Activated naive CD8-positive, alpha-beta T cell treated with anti-CD3 and anti-CD28 coated beads for 36 hours (primary cell): ENCODE data around the gene RAD51D. TPM values are rescaled to one million over a fixed set of nuclear protein-coding genes. Genes with fewer than 3 reads are reported as not detected.
A peak's percentile ranks its signal among the peaks of the same experiment; 100 is the strongest.

Experiments used
- DNase-seq: peaks from one replicate; pipeline ENCODE4 v3.0.0; 2021
- H3K27ac Mint-ChIP-seq: one replicate; pipeline ENCODE4 v1.8.0; 2022; ENCODE audit warnings: mild to moderate bottlenecking, moderate library complexity, mixed read lengths
- H3K27me3 Mint-ChIP-seq: one replicate; pipeline ENCODE4 v1.8.0; 2022; ENCODE audit warnings: mild to moderate bottlenecking, mixed read lengths
- H3K36me3 Mint-ChIP-seq: one replicate; pipeline ENCODE4 v1.8.0; 2021; ENCODE audit warnings: mild to moderate bottlenecking, mixed read lengths
- H3K4me1 Mint-ChIP-seq: one replicate; pipeline ENCODE4 v1.8.0; 2021; ENCODE audit warnings: mixed read lengths
- H3K4me3 Mint-ChIP-seq: one replicate; pipeline ENCODE4 v1.8.0; 2022; ENCODE audit warnings: mild to moderate bottlenecking, moderate library complexity, mixed read lengths
- H3K9me3 Mint-ChIP-seq: one replicate; pipeline ENCODE4 v1.8.0; 2022; ENCODE audit warnings: mixed read lengths
- total RNA-seq, 2 experiments: library from RNA; stranded (reverse); gene quantifications; one replicate each; pipeline ENCODE4 v1.2.3, GENCODE V29; 2021

Gene RAD51D
- total RNA-seq, 2 experiments from 2014 or later: 25.8 to 30.8 TPM

- Mint-ChIP-seq H3K27me3 (no peaks in the 10 kb centered on the region), H3K27ac (no peak overlapping the region), H3K36me3 (no peaks in the 10 kb centered on the region), H3K4me3 (no peak overlapping the region), H3K9me3 (no peaks in the 10 kb centered on the region), H3K4me1 (no peaks in the 10 kb centered on the region)
- no peak for DNase-seq
Observed at GRCh38 chr17:35149941-35150340, 30.3 kb upstream of the RAD51D start.

GRCh38 chr17:35148144-35148543 is 28.5 kb upstream of the RAD51D start:
- no peak for DNase-seq
- no peaks in the 10 kb centered on the region for H3K4me1 Mint-ChIP-seq
- no peaks in the 10 kb centered on the region for H3K27me3 Mint-ChIP-seq
- no peaks in the 10 kb centered on the region for H3K36me3 Mint-ChIP-seq
- H3K9me3 Mint-ChIP-seq: no peaks in the 10 kb centered on the region
- no peak overlapping the region for H3K27ac Mint-ChIP-seq
- H3K4me3 Mint-ChIP-seq: no peak overlapping the region

- H3K4me3 Mint-ChIP-seq: no peak within 1 kb of the TSS
- peaks cover 1% of the 10 kb centered on the region for H3K4me1 Mint-ChIP-seq
- DNase-seq: no peak
- H3K36me3 Mint-ChIP-seq: no peaks in the 10 kb centered on the region
- H3K9me3 Mint-ChIP-seq: no peaks in the 10 kb centered on the region
- peak within 1 kb of the TSS; percentile 17 for H3K27ac Mint-ChIP-seq
- H3K27me3 Mint-ChIP-seq: no peaks in the 10 kb centered on the region
Observed at GRCh38 chr17:35147375-35147905, 27.8 kb upstream of the RAD51D start, which contains the start of gene UNC45B. Gene UNC45B (plus strand): TSS chr17:35147817. CDS start chr17:35148264, 447 bp downstream.

- Mint-ChIP-seq H3K4me3 (no peak overlapping the region), H3K36me3 (peaks cover 2% of the 10 kb centered on the region), H3K4me1 (peaks cover 3% of the 10 kb centered on the region), H3K9me3 (no peaks in the 10 kb centered on the region), H3K27me3 (no peaks in the 10 kb centered on the region), H3K27ac (no peak overlapping the region)
- no peak for DNase-seq
Observed at GRCh38 chr17:35146214-35146833, 26.7 kb upstream of the RAD51D start.

- Mint-ChIP-seq H3K4me1 (peaks cover 11% of the 10 kb centered on the region), H3K27ac (no peak overlapping the region)
Observed at GRCh38 chr17:35144840-35145239, 25.2 kb upstream of the RAD51D start.

GRCh38 chr17:35142467-35142796 is 22.8 kb upstream of the RAD51D start:
- H3K9me3 Mint-ChIP-seq: no peaks in the 10 kb centered on the region
- peak overlapping the region; percentile 84 for H3K27ac Mint-ChIP-seq
- peak overlapping the region; percentile 84 for H3K4me3 Mint-ChIP-seq
- no peak for DNase-seq
- H3K4me1 Mint-ChIP-seq: peaks cover 20% of the 10 kb centered on the region
- peaks cover 24% of the 10 kb centered on the region for H3K36me3 Mint-ChIP-seq
- H3K27me3 Mint-ChIP-seq: no peaks in the 10 kb centered on the region

More at GRCh38 chr17:35144840-35145239, 25.2 kb upstream of the RAD51D start:
- Mint-ChIP-seq H3K4me3 (no peak overlapping the region), H3K27me3 (no peaks in the 10 kb centered on the region), H3K36me3 (peaks cover 14% of the 10 kb centered on the region), H3K9me3 (no peaks in the 10 kb centered on the region)
- no peak for DNase-seq

- Mint-ChIP-seq H3K27me3 (no peaks in the 10 kb centered on the region), H3K4me3 (peak within 1 kb of the TSS; percentile 84)
Observed at GRCh38 chr17:35141681-35142466, 22.2 kb upstream of the RAD51D start, which contains the start of gene NLE1. Gene NLE1 (minus strand): TSS chr17:35142303. CDS start chr17:35142275, 28 bp downstream.

GRCh38 chr17:35138218-35138617 is 18.6 kb upstream of the RAD51D start:
- DNase-seq: no peak
- peaks cover 20% of the 10 kb centered on the region for H3K4me1 Mint-ChIP-seq
- no peak overlapping the region for H3K4me3 Mint-ChIP-seq
- no peaks in the 10 kb centered on the region for H3K27me3 Mint-ChIP-seq
- no peaks in the 10 kb centered on the region for H3K9me3 Mint-ChIP-seq
- peaks cover 32% of the 10 kb centered on the region for H3K36me3 Mint-ChIP-seq
- no peak overlapping the region for H3K27ac Mint-ChIP-seq

More at GRCh38 chr17:35141681-35142466, 22.2 kb upstream of the RAD51D start, which contains the start of gene NLE1:
- H3K36me3 Mint-ChIP-seq: peaks cover 24% of the 10 kb centered on the region
- H3K27ac Mint-ChIP-seq: peak within 1 kb of the TSS; percentile 84
- no peaks in the 10 kb centered on the region for H3K9me3 Mint-ChIP-seq
- peak; percentile 92 for DNase-seq
- H3K4me1 Mint-ChIP-seq: peaks cover 20% of the 10 kb centered on the region

- Mint-ChIP-seq H3K27me3 (no peaks in the 10 kb centered on the region), H3K9me3 (no peaks in the 10 kb centered on the region), H3K4me1 (peaks cover 15% of the 10 kb centered on the region), H3K27ac (no peak overlapping the region), H3K4me3 (no peak overlapping the region), H3K36me3 (peaks cover 26% of the 10 kb centered on the region)
- no peak for DNase-seq
Observed at GRCh38 chr17:35135322-35135721, 15.7 kb upstream of the RAD51D start.

GRCh38 chr17:35132816-35133550 is 13.3 kb upstream of the RAD51D start:
- Mint-ChIP-seq H3K4me1 (peaks cover 7% of the 10 kb centered on the region), H3K27ac (no peak overlapping the region), H3K27me3 (no peaks in the 10 kb centered on the region), H3K4me3 (no peak overlapping the region), H3K9me3 (no peaks in the 10 kb centered on the region), H3K36me3 (peaks cover 17% of the 10 kb centered on the region)
- no peak for DNase-seq

GRCh38 chr17:35132099-35132498 is 12.4 kb upstream of the RAD51D start:
- DNase-seq: no peak
- Mint-ChIP-seq H3K9me3 (no peaks in the 10 kb centered on the region), H3K36me3 (peaks cover 15% of the 10 kb centered on the region), H3K4me1 (peaks cover 7% of the 10 kb centered on the region), H3K27ac (no peak overlapping the region), H3K4me3 (no peak overlapping the region), H3K27me3 (no peaks in the 10 kb centered on the region)

GRCh38 chr17:35130392-35130791 is 10.7 kb upstream of the RAD51D start:
- Mint-ChIP-seq H3K27me3 (no peaks in the 10 kb centered on the region), H3K4me1 (peaks cover 7% of the 10 kb centered on the region), H3K36me3 (peaks cover 11% of the 10 kb centered on the region), H3K4me3 (no peak overlapping the region), H3K27ac (peak overlapping the region; percentile 56), H3K9me3 (no peaks in the 10 kb centered on the region)
- no peak for DNase-seq

- no peaks in the 10 kb centered on the region for H3K9me3 Mint-ChIP-seq
- H3K4me1 Mint-ChIP-seq: peaks cover 7% of the 10 kb centered on the region
- H3K27me3 Mint-ChIP-seq: no peaks in the 10 kb centered on the region
- DNase-seq: no peak
- peaks cover 8% of the 10 kb centered on the region for H3K36me3 Mint-ChIP-seq
- peak overlapping the region; percentile 56 for H3K27ac Mint-ChIP-seq
- H3K4me3 Mint-ChIP-seq: no peak overlapping the region
Observed at GRCh38 chr17:35129973-35130351, 10.3 kb upstream of the RAD51D start.

- DNase-seq: no peak
- Mint-ChIP-seq H3K27me3 (no peaks in the 10 kb centered on the region), H3K9me3 (no peaks in the 10 kb centered on the region), H3K36me3 (peaks cover 8% of the 10 kb centered on the region), H3K4me1 (peaks cover 7% of the 10 kb centered on the region), H3K27ac (no peak overlapping the region), H3K4me3 (no peak overlapping the region)
Observed at GRCh38 chr17:35129154-35129972, 9.7 kb upstream of the RAD51D start.
